GM19372 (cell line): ENCODE measurements around the gene PDZRN4.
A peak's percentile ranks its signal among the peaks of the same experiment; 100 is the strongest.

Experiments
- ATAC-seq: cut with Tn5 transposase; IDR thresholded peaks from one replicate; pipeline ENCODE4 v1.9.1; 2021; ENCODE audit warnings: mild to moderate bottlenecking, low read depth, moderate library complexity; ENCODE audit not compliant: unreplicated experiment

The PDZRN4 gene

DNA sequence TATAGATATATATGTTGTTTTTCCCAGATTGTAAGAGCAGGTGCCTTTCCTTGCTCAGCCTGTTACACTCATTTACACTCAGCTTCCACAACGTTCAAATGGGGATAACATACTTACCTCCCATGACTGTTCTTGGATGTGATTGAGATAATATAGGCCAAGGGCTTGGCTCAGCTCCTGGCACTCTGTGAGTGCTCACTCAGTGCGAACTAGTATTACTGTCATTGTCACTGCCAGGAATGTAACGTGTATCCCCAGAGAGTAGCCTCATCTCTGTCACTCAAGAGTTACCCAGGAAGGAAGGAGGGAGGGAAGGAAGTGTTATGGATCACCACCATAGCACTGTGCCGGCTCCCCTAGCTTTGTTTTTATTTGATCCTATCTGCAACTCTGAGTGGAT is 307.9 kb downstream of the PDZRN4 start:
- ATAC-seq = no peak

- ATAC-seq = no peak
Observed at GRCh38 chr12:41497409-41497808, 309.3 kb downstream of the PDZRN4 start.

DNA sequence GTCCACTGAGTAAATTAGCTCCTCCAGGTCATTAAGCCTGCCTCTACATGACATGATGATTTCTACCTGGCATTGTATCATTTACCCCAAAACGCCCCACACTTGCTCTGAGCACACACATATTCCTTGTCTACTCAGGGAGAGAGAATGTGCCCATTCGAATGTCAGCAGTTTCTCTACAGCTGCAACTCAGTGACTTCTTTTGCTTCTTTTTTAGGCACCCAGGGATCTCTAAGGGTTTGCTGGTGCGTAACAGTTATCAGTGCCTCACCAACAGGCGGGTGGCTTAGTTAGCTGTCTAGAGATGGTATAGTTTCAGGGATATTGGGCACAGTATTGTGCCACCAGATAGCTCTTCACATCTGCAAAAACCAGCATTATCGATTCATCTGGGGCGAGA is 316.9 kb downstream of the PDZRN4 start:
- ATAC-seq = no peak

DNA sequence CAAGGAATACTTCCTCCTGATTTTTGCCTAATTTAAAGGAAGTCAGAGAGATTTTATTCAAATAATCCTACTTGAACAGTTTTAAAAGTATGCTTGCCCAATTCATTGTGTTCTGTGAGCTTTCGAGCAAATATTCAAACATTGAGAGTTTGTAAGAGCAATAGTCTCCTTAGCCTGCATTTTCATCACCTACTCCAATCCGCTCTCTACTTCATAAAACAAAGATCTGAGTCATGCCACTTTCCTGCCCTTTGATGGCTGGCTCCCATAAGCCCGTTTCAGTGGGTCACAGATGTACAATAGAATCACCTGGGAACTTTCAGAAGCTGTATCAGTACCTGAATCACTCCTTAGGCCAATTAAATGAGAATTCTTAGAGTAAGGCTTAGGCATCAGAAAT is 319.2 kb downstream of the PDZRN4 start:
- ATAC-seq = no peak

GRCh38 chr12:41509271-41510055 is 321.3 kb downstream of the PDZRN4 start:
- no peak for ATAC-seq

DNA sequence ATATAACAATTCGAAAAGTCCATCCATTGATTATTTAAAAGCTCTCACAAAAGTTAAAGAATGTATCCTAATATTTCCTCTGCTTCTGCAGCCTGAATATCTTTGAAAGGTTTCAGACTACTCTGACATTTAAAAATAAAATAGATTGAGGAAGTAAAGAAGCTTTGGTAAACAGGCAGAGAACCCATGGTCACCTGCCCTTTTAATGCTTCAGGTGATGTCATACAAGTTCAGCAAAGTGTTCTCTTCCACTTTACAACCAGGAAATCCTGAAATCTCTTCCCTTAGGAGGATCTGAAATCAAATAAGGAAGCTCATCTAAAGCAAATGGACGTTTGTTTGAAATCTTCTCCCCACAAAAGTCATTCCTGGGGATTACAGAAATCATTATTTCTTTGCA is 322.4 kb downstream of the PDZRN4 start:
- ATAC-seq = no peak

DNA sequence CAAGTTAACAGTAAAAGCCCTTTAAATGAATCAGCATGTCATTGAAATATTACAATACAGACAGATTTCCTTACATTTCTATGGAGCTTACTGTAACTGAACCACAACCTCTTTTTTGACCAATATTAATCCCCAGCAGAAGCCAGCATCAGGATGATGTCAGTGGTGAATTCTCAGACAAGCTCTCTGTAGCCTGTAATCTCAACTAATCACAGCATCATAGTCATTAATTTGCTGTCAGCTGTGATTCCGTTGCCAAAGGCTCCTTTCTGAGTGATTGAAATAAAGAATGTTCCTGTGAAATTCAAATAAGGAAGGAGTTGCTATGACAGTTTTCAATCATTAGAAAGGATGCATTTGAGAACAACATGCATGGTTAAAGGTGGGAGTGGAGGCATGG is 323.1 kb downstream of the PDZRN4 start:
- ATAC-seq = no peak

- ATAC-seq = no peak
Observed at GRCh38 chr12:41512497-41512896, 324.4 kb downstream of the PDZRN4 start.

GRCh38 chr12:41514021-41514777 is 326.1 kb downstream of the PDZRN4 start:
- ATAC-seq = no peak

DNA sequence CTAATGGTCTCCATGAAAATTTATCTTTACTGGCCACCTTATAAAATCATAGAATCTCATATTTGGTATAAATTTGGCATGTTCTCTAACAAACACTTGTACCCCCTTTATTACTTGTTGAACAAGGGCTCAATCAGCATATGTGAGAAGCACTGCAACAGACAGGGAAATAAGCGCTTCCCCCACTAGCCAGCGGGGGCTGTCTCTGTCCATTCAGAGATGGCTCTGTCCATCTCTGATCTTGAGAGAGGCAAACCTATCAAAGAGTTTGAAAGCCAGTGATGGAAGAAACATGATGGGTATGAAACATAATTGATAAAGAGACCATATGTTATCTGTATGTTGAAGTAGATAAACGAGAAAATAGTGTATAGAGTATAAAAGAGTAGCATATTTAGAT is 326.8 kb downstream of the PDZRN4 start:
- ATAC-seq = no peak

GRCh38 chr12:41515953-41516352 is 327.8 kb downstream of the PDZRN4 start:
- no peak for ATAC-seq

DNA sequence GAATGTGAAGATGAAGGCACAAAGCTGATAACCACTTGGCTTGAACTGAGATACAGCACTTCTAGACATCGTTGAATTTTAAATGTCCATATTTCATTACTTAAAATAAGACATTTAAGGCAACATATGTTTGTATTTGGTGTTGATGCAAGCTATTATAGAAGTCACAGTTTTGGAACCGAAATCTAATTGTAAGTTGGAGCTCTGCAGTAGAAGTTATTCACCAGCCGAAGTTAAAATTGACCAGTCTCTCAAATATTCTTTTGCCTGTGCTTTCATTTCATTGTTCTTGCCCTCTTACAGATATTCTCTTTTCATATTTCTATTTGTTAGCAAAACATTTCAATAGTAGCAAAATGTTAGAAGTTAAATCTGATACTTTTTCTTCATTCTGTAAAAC is 332.7 kb downstream of the PDZRN4 start:
- no peak for ATAC-seq

DNA sequence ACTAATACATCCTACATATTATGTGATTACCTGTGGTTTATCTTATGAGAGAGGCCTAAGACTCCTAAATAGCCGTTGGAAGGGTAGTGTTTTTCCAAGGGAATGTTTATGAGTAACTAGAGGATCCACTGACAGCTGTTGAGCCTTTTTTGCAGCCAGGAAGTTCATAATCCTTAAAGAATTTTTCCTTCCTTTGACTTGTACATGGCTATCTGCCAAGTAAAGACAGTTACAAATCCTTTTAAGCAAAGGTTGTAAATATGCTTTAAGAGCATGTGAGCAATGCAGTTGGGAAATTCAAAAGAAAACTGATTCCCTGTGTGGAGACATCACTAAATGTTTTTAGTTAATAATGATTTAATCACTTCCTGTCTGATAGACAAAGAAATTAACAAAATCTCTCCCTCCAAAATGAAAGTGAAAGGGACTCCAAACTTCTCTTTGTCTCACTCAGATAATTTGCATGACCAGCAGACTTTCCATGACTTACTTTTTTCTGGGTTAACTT is 333.8 kb downstream of the PDZRN4 start:
- ATAC-seq = peak; percentile 69

DNA sequence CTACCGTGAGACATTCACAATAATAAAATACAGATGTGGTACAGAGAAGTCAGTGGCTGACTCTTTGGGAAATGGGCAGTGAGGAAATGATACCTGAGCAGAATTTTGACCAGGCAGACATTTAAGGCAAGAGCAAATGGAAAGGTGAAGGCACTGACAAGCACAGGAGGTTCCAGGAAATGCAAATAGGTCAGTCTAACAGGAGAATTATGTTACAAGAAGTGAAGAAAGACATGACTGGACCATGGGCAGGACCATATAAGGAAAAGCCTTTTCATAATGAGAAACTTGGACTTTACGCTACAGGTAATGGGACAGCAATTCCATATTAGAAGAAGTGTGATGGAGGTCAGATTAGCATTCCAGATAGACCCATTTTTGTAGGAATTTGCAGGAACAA is 338.9 kb downstream of the PDZRN4 start:
- no peak for ATAC-seq

- no peak for ATAC-seq
Observed at GRCh38 chr12:41527534-41528116, 339.5 kb downstream of the PDZRN4 start.

DNA sequence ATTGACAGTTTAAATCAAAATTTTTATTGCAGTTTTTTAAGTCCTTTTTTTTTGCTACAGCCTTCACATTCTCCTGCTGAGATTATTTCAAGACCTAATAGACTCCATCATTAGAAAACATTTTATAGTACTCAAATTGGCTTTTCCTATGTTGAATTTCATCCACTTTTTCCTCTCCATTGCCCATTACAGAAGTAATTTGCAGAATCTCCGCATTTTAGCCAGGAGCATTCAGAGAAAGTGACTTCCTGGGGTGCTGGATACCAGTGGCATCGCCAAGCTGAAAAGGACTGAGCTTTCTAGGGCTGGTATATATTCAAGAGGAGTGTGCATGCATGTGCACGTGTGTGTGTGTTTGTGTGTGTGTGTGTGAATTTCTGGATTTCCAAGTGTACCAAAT is 340.8 kb downstream of the PDZRN4 start:
- no peak for ATAC-seq

- no peak for ATAC-seq
Observed at GRCh38 chr12:41530441-41530840, 342.3 kb downstream of the PDZRN4 start.

DNA sequence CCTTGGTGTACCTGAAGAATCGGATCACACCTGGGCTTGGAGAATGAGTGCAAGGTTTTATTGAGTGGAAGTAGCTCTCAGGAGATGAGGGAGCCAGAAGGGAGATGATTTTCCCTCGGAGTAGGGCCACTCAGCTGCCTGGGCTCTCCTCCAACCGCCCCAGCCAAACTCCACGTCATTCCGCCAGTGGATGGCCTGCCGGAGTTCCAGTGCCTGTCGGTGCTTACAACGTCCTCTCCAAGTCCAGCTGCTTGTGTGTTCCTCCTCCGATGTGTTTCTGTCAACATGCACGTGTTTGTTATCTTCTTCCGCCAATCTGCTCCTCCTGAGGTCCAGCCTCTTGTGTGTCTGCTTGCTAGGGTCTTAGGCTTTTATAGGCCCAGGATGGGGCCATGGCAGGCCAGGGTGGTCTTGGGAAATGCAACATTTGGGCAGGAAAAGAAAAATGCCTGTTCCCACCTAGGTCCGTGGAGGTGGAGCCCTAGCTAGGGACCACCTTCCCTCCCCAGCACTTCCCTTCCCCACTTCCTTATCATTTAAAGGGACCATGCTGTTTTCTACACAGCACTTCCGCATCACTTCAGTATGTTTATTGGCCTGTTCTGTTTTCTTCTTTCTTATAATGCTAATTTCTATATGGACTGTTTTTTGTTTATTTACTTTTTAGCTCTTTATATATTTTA is 343.2 kb downstream of the PDZRN4 start:
- no peak for ATAC-seq

DNA sequence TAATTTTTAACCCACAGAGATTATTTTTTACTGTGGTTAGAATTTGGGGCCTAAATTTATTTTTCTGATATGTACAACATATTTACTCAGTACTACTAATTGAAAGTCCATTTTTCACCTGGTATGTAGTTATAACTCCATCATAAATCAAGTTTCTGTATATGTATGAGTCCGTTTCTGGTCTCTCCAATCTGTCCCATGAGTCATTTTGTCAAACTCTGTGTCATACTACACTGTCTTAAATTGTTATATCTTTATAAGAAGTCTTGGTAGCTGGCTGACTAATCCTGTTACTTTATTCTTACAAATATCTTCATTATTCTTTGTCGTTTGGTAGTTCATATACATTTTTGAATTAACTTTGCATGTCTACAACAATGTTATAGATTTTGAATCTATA is 344.0 kb downstream of the PDZRN4 start:
- ATAC-seq = no peak

DNA sequence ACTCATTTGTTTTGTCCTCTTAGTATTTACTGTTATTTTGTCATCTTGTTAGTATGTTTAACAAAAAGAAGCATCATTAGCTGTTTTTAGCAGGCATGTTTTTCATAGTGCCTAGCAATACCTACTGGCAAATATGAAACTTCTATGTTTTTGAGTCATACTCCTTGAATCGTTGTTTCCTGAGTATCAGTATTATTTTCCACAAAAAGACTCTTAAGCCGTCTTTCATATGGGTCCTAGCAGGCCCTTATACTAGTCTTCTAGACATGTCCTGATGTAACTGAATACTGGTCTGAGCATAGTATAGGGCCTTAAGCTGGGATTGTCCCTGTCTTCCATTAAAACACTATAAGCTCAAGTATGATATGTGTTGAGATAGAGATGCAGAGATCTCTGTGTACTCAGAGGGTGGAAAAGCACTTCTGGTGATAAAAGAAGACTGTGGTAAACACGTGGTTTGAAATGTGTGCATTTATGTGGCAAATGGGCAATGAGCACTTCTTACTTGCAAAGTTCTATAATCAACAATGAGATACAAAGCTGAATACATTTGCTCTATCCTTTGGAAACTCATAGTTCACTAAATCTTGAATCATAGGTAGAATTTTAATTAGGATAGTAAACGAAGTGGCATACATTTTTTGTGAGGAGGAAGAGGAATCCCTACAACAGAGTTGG is 348.8 kb downstream of the PDZRN4 start:
- ATAC-seq = no peak
